Psoas muscle (tissue), 8 donors: ENCODE results near the gene MRPL49. TPM values are rescaled to one million over a fixed set of nuclear protein-coding genes. Genes with fewer than 3 reads are reported as not detected.

Source experiments
- ATAC-seq, 4 donors: fragments of 200-7000 bp; cut with Tn5 transposase; one replicate each; pipeline ENCODE4 v1.9.1; 2020; ENCODE audit warnings: moderate library complexity in 3 of 4, mild to moderate bottlenecking in 2 of 4
- DNase-seq, 2 donors: peaks; one replicate each; pipeline ENCODE4 v3.0.0-alpha.2; 2020
- H3K27ac ChIP-seq: fragments of 200-600 bp; one replicate; pipeline ENCODE4 v1.8.0; 2022
- H3K27me3 ChIP-seq, 3 donors: fragments of 200-600 bp in 1 of 3; one replicate each; pipeline versions ENCODE4 v1.6.1 to v1.8.0; 2013 to 2022; ENCODE audit warnings: low read length in 2 of 3, mild to moderate bottlenecking in 2 of 3, moderate library complexity in 1 of 3; ENCODE audit not compliant: insufficient read depth in 3 of 3
- H3K36me3 ChIP-seq, 2 donors: fragments of 200-600 bp in 1 of 2; one replicate each; pipeline versions ENCODE4 v1.6.1 to v1.8.0; 2013 to 2022; ENCODE audit warnings: low read depth in 1 of 2, mild to moderate bottlenecking in 1 of 2, moderate library complexity in 1 of 2; ENCODE audit not compliant: insufficient read depth in 1 of 2
- H3K4me1 ChIP-seq: fragments of 200-600 bp; one replicate; pipeline ENCODE4 v1.8.0; 2022
- H3K4me3 ChIP-seq: fragments of 200-600 bp; one replicate; pipeline ENCODE4 v1.8.0; 2022; ENCODE audit warnings: mild to moderate bottlenecking
- H3K9me3 ChIP-seq: fragments of 200-600 bp; one replicate; pipeline ENCODE4 v1.8.0; 2022
- whole genome bisulfite sequencing, 3 donors: extraction: QIAGEN DNeasy Blood & Tissue Kit; methylation state at CpG; one replicate each; pipeline versions ENCODE4 v1.1.6 to v1.1.7; 2013; 5-methylcytosine and 5-hydroxymethylcytosine counted together
- intact Hi-C, 2 donors: fragments of 100-400 bp; cut with DNase I; formaldehyde crosslinking; loops; one replicate each; pipeline versions ENCODE4 v1.11.0 to v1.14.2; 2022
- polyA plus RNA-seq, 3 donors: library from polyadenylated mRNA; stranded (reverse); fragments of 200-250 nt; gene quantifications; one replicate each; pipeline ENCODE4 v1.2.3, GENCODE V29; 2013
- total RNA-seq, 4 donors: library from RNA; stranded (reverse); fragmentation: NEBNext Ultra II Directional in 2 of 4; extraction: Animal tissue kit (Norgen Biotek cat#: 25700) in 2 of 4; gene quantifications; one replicate each; pipeline versions ENCODE4 v1.2.1 to v1.2.4, GENCODE V29; 2021 to 2023
- TF ChIP-seq, protein P1 (sequence below): fragments of 200-600 bp; IDR thresholded peaks from one replicate; pipeline ENCODE4 v1.8.0; 2022; ENCODE audit warnings: antibody characterized with exemption
- donor health status: healthy with polysubstance abuse.
- donor health status: DM: no; HTN: no; CAD: no; lungs with moderate emphysema.
- donor health status: Bipolar disorder and iron deficiency.
- donor health status: healthy.
- donor health status: DM: yes; HTN: yes; CAD: no.
- donor health status: DM: no; HTN: no; CAD: no.
- donor health status: DM: no; HTN: no; CAD: no.
- donor health status: DM: yes; HTN: yes; CAD: no.

The MRPL49 gene
- total and polyA plus RNA-seq, 7 donors: 29.0 to 54.1 (median 32.9) TPM

GRCh38 chr11:65107078-65107477, 15.0 kb upstream of the MRPL49 start:
- ATAC-seq (no peak), DNase-seq (no peak)
- H3K27ac ChIP-seq: no peak overlapping the region
- H3K9me3 ChIP-seq: no peaks in the 10 kb centered on the region
- peaks cover 24% of the 10 kb centered on the region for H3K4me1 ChIP-seq
- no peak overlapping the region for H3K4me3 ChIP-seq
- 92 to 94% (median 92%) methylated on average over 15 of the region's 15 CpGs for WGBS, 3 donors
- intact Hi-C loops: no loop called here
- no peaks in the 10 kb centered on the region for H3K27me3 ChIP-seq
- peaks cover 0 to 41% of the 10 kb centered on the region in 2 donors for H3K36me3 ChIP-seq
- TF ChIP-seq, protein P1, sequence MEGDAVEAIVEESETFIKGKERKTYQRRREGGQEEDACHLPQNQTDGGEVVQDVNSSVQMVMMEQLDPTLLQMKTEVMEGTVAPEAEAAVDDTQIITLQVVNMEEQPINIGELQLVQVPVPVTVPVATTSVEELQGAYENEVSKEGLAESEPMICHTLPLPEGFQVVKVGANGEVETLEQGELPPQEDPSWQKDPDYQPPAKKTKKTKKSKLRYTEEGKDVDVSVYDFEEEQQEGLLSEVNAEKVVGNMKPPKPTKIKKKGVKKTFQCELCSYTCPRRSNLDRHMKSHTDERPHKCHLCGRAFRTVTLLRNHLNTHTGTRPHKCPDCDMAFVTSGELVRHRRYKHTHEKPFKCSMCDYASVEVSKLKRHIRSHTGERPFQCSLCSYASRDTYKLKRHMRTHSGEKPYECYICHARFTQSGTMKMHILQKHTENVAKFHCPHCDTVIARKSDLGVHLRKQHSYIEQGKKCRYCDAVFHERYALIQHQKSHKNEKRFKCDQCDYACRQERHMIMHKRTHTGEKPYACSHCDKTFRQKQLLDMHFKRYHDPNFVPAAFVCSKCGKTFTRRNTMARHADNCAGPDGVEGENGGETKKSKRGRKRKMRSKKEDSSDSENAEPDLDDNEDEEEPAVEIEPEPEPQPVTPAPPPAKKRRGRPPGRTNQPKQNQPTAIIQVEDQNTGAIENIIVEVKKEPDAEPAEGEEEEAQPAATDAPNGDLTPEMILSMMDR: no peak

GRCh38 chr11:65107751-65108468, 14.2 kb upstream of the MRPL49 start:
- intact Hi-C loops: no loop called here
- DNase-seq (no peak), ATAC-seq (no peak)
- H3K4me3 ChIP-seq: no peak overlapping the region
- no peak overlapping the region for H3K27ac ChIP-seq
- whole genome bisulfite sequencing, 3 donors: 93 to 95% (median 93%) methylated on average over 48 to 52 of the region's 52 CpGs
- H3K9me3 ChIP-seq: no peaks in the 10 kb centered on the region
- peaks cover 18% of the 10 kb centered on the region for H3K4me1 ChIP-seq
- TF ChIP-seq, protein P1: no peak
- no peaks in the 10 kb centered on the region for H3K27me3 ChIP-seq
- H3K36me3 ChIP-seq: peaks cover 0 to 41% of the 10 kb centered on the region in 2 donors

DNA sequence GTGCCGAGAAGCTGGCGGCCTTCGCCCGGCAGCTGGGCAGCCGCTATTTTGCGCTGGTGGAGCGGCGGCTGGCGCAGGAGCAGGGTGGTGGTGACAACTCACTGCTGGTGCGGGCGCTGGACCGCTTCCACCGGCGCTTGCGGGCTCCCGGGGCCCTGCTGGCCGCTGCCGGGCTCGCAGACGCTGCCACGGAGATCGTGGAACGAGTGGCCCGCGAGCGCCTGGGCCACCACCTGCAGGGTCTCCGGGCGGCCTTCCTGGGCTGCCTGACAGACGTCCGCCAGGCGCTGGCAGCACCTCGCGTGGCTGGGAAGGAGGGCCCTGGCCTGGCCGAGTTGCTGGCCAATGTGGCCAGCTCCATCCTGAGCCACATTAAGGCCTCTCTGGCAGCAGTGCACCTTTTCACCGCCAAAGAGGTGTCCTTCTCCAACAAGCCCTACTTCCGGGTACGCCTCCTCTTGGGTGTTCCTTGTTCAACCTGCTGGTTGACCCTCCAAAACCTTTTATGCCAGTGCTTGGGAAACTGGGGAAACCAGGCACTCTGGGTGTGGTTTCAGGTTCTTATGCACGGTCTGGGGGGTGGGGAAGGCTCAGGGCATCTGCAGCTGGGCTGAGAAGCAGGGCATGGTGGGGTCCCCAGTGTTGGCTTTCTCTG, 13.5 kb upstream of the MRPL49 start:
- intact Hi-C loops: no loop called here
- Histone ChIP-seq H3K9me3 (no peaks in the 10 kb centered on the region), H3K4me1 (peaks cover 20% of the 10 kb centered on the region), H3K27me3 (no peaks in the 10 kb centered on the region), H3K4me3 (no peak overlapping the region), H3K27ac (no peak overlapping the region), H3K36me3 (peaks cover 0 to 41% of the 10 kb centered on the region in 2 donors)
- ATAC-seq (no peak), DNase-seq (no peak)
- TF ChIP-seq, protein P1: no peak
- 87 to 94% (median 87%) methylated on average over 38 of the region's 38 CpGs for WGBS, 3 donors

GRCh38 chr11:65109231-65110198, 12.6 kb upstream of the MRPL49 start:
- DNase-seq (no peak), ATAC-seq (no peak)
- WGBS, 3 donors: 86 to 87% (median 86%) methylated on average over 36 of the region's 36 CpGs
- H3K27me3 ChIP-seq: no peaks in the 10 kb centered on the region
- peaks cover 0 to 41% of the 10 kb centered on the region in 2 donors for H3K36me3 ChIP-seq
- H3K27ac ChIP-seq: no peak overlapping the region
- no peaks in the 10 kb centered on the region for H3K9me3 ChIP-seq
- no peak overlapping the region for H3K4me3 ChIP-seq
- TF ChIP-seq, protein P1: no peak
- intact Hi-C loops: loop anchor here (2.0 to 10.0 kb wide), 3 partner anchors 71 to 265 kb away; partner anchors contain the start of genes ARL2 (in 1 of the 2), CAPN1 (in 1 of the 2) and CDC42BPG (in 1 of the 2)
- H3K4me1 ChIP-seq: peaks cover 18% of the 10 kb centered on the region
